Keratinocyte (primary cell): ENCODE data around the gene SELPLG. TPM values are rescaled to one million over a fixed set of nuclear protein-coding genes. Genes with fewer than 3 reads are reported as not detected.

Experiments
- DNase-seq: peaks from one replicate; pipeline ENCODE4 v3.0.0-alpha.2; 2011; ENCODE audit warnings: low read depth, missing footprints, low spot score
- FAIRE-seq: peaks from 2 replicates; lab custom pipeline; 2011; peaks lifted over from hg19 to GRCh38; lab: Jason Lieb, UNC
- H2AFZ ChIP-seq: 2 replicates; pipeline ENCODE4 v1.6.0; 2012; ENCODE audit warnings: low read length, control low read depth, inconsistent platforms; ENCODE audit not compliant: control insufficient read depth
- H3K27ac ChIP-seq: 2 replicates; pipeline ENCODE4 v1.5.1; 2011; ENCODE audit warnings: low read length; ENCODE audit not compliant: control insufficient read depth, insufficient read depth
- H3K27me3 ChIP-seq: 3 replicates; pipeline ENCODE4 v1.6.0; 2011; ENCODE audit warnings: low read length; ENCODE audit not compliant: control insufficient read depth, insufficient read depth; ENCODE audit errors: extremely low read depth
- H3K36me3 ChIP-seq, 2 experiments: 2 replicates in 1 of 2; 3 replicates in 1 of 2; pipeline ENCODE4 v1.5.1; 2011; ENCODE audit warnings: low read length in 2 of 2, mild to moderate bottlenecking in 1 of 2; ENCODE audit not compliant: control insufficient read depth in 2 of 2, insufficient read depth in 2 of 2; ENCODE audit errors: extremely low read depth in 1 of 2
- H3K4me1 ChIP-seq: 3 replicates; pipeline ENCODE4 v1.5.1; 2011; ENCODE audit warnings: low read length; ENCODE audit not compliant: control insufficient read depth, insufficient read depth; ENCODE audit errors: extremely low read depth
- H3K4me2 ChIP-seq: 3 replicates; pipeline ENCODE4 v1.6.0; 2011; ENCODE audit warnings: low read depth, low read length; ENCODE audit not compliant: control insufficient read depth, insufficient read depth; ENCODE audit errors: extremely low read depth
- H3K4me3 ChIP-seq, 3 experiments: fragments of 200-600 bp in 1 of 3; sonication (generic) in 1 of 3; 2 replicates in 2 of 3; 3 replicates in 1 of 3; pipeline ENCODE4 v1.5.1; 2011 to 2016; ENCODE audit warnings: low read length in 3 of 3, mild to moderate bottlenecking in 3 of 3, control low read depth in 2 of 3, inconsistent platforms in 1 of 3, low read depth in 1 of 3, mixed read lengths in 1 of 3, mixed run types in 1 of 3, moderate library complexity in 1 of 3; ENCODE audit not compliant: control insufficient read depth in 2 of 3, insufficient read depth in 2 of 3; ENCODE audit errors: extremely low read depth in 1 of 3
- H3K79me2 ChIP-seq: 2 replicates; pipeline ENCODE4 v1.6.0; 2012; ENCODE audit warnings: low read length; ENCODE audit not compliant: control insufficient read depth, insufficient read depth
- H3K9ac ChIP-seq: 3 replicates; pipeline ENCODE4 v1.6.0; 2011; ENCODE audit warnings: low read length; ENCODE audit not compliant: control insufficient read depth, insufficient read depth; ENCODE audit errors: extremely low read depth
- H3K9me1 ChIP-seq: 3 replicates; pipeline ENCODE4 v1.6.0; 2011; ENCODE audit warnings: low read length; ENCODE audit not compliant: control insufficient read depth, insufficient read depth; ENCODE audit errors: extremely low read depth
- H3K9me3 ChIP-seq: 2 replicates; pipeline ENCODE4 v1.5.1; 2012; ENCODE audit warnings: low read depth, low read length; ENCODE audit not compliant: control insufficient read depth
- H4K20me1 ChIP-seq: 3 replicates; pipeline ENCODE4 v1.6.0; 2011; ENCODE audit warnings: low read length; ENCODE audit not compliant: control insufficient read depth, insufficient read depth; ENCODE audit errors: extremely low read depth
- CTCF ChIP-seq, 3 experiments: IDR thresholded peaks in 1 of 3; conservative IDR thresholded peaks in 1 of 3; optimal IDR thresholded peaks in 1 of 3; 2 replicates in 2 of 3; 3 replicates in 1 of 3; pipeline versions ENCODE3 to v1.5.1; 2011; ENCODE audit warnings: low read length in 3 of 3, mild to moderate bottlenecking in 3 of 3, moderate library complexity in 2 of 3, control low read depth in 1 of 3, inconsistent platforms in 1 of 3; ENCODE audit not compliant: insufficient read depth in 2 of 3; ENCODE audit errors: extremely low read depth in 1 of 3
- EZH2 ChIP-seq: IDR thresholded peaks from one replicate; pipeline ENCODE4 v1.6.1; 2012; ENCODE audit warnings: inconsistent platforms, mild to moderate bottlenecking, low read length, moderate library complexity
- dilution Hi-C: fragments of 300-500 bp; cut with MboI; formaldehyde crosslinking; loops from one replicate; pipeline ENCODE4 v1.7.0; 2020; ENCODE audit warnings: low sequenced_read_pairs; ENCODE audit not compliant: extremely low pct_ligation_motif_present
- polyA plus RNA-seq, 5 experiments: library from polyadenylated mRNA; depleted of rRNA in 3 of 5; stranded (reverse) in 3 of 5; stranded (forward) in 1 of 5; unstranded in 1 of 5; fragments of >200 nt; gene quantifications; 1 replicate in 1 of 5; 2 replicates in 3 of 5; 3 replicates in 1 of 5; pipeline versions ENCODE4 v1.2.1 to v1.2.3, GENCODE V29; 2011 to 2012; ENCODE audit warnings: missing spikeins in 2 of 5, low read depth in 1 of 5, low replicate concordance in 1 of 5

Gene SELPLG
- polyA plus RNA-seq, 1 donor (not counting 4 experiments of a cell fraction or from before 2014, with no cell fraction given): 0.80 TPM

DNA sequence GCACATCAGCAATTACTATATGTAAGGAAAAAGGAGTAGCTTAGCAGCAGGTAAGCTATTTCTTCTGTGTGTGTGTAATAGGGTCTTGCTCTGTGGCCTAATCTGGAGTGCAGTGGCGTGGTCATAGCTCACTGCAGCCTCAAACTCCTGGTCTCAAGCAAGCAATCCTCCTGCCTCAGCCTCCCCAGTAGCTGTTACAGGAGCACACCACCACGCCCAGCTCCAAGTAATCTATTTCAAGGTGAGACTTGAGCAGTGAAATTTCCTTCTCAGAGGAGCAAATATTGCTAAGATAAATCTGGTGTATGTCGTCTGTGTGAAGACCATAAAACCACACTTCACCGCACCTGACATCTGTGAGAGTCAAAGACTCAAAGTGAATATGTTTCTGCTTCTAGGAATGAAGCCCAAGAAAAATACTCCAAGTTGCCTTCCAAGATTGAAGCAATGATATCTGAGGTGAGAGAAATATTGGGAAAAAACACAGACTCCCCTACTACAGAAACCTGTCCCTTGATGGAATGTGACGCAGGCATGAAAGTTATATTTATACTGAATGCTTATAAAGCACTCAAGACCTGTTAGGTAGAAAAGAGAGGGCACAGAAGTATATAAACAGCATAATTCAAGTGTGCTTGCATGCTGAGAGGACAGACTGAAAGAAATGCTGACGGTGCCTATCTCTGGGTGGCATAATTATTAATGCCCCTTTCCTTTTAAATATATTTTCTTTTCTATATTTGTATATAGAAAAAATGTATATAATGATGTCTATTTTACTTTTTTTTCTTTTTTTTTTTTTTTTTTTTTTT, 2.5 kb upstream of the SELPLG start:
- Histone ChIP-seq H4K20me1 (peaks cover 4% of the 10 kb centered on the region), H3K9me3 (no peaks in the 10 kb centered on the region), H3K36me3 (no peaks in the 10 kb centered on the region), H3K4me2 (no peak overlapping the region), H2AFZ (no peak overlapping the region), H3K27ac (no peak overlapping the region), H3K4me1 (peaks cover 17% of the 10 kb centered on the region), H3K79me2 (no peaks in the 10 kb centered on the region), H3K27me3 (peaks cover 4% of the 10 kb centered on the region), H3K9ac (no peak overlapping the region), H3K9me1 (no peaks in the 10 kb centered on the region), H3K4me3 (no peak overlapping the region)
- no peak for DNase-seq
- dilution Hi-C loops: no loop called here
- no peak for FAIRE-seq
- TF ChIP-seq CTCF (optimal IDR thresholded peaks at IDR 0.05 in 1 of 3, IDR thresholded peaks at IDR 0.05 in 1 of 3, conservative IDR thresholded peaks at IDR 0.05 in 1 of 3; ENCODE audit: extremely low read depth in 1 of 3, insufficient read depth in 2 of 3, low read length in 3 of 3) (no peak), EZH2 (no peak)

DNA sequence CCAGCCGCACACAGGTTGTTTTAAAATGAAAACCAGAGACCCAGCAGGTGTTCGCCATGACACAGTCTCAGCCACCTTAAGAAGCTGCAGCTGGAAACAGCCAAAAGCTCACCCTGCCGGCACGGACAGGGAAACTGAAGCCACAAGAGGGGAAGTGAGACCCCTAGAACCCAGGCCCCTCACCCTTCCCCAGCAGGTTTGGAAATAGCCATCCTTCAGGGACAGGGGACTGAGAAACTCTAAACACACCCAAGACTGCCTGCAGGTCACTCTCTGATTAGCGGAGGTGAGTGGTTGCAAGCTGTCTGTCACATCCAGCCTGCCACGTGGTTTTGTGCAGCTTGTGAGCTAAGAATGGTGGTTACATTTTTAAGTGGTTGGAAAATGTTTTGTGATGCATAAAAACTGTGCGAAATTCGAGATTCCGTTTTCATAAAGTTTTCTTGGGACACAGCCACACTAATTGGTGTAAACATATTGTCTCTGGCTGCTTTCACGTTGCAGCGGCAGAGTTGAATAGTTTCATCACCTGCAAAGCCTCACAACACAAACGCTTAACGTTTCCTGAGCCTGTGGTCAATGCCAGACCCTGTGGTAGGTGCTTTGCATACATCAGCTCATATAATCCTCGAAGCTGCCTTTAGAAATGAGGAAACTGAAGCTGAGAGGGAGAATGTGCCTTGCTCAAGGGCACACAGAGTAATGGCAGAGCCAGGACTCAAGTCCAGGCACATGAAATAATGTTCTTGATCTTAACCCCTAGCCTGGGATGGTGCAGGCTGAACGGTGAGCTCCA, 1.7 kb upstream of the SELPLG start:
- Histone ChIP-seq H3K4me2 (no peak overlapping the region), H3K4me1 (peaks cover 18% of the 10 kb centered on the region), H3K27ac (no peak overlapping the region), H3K9me1 (no peaks in the 10 kb centered on the region), H3K27me3 (peaks cover 4% of the 10 kb centered on the region), H3K9me3 (no peaks in the 10 kb centered on the region), H3K36me3 (no peaks in the 10 kb centered on the region), H4K20me1 (no peaks in the 10 kb centered on the region), H2AFZ (no peak overlapping the region), H3K4me3 (no peak overlapping the region), H3K9ac (no peak overlapping the region), H3K79me2 (no peaks in the 10 kb centered on the region)
- DNase-seq: no peak
- no peak for TF ChIP-seq CTCF (optimal IDR thresholded peaks at IDR 0.05 in 1 of 3, IDR thresholded peaks at IDR 0.05 in 1 of 3, conservative IDR thresholded peaks at IDR 0.05 in 1 of 3; ENCODE audit: extremely low read depth in 1 of 3, insufficient read depth in 2 of 3, low read length in 3 of 3)
- no peak for TF ChIP-seq EZH2
- FAIRE-seq: no peak
- dilution Hi-C loops: no loop called here
